Large intestine (tissue), 1 donor: ENCODE measurements around the gene PMCH. TPM values are rescaled to one million over a fixed set of nuclear protein-coding genes. Genes with fewer than 3 reads are reported as not detected.

Source experiments
- polyA plus RNA-seq: library from polyadenylated mRNA; unstranded; fragments of 120-200 nt; gene quantifications from one replicate; pipeline ENCODE4 v1.2.1, GENCODE V29; 2013

Gene PMCH
- polyA plus RNA-seq, 1 donor, result 0.18 TPM

Other genes starting within 250 kb of the PMCH start
- 39.9 TPM for gene WASHC3, start 135.8 kb downstream of the PMCH start, polyA plus RNA-seq
- 27.2 TPM for gene NUP37, start 77.7 kb downstream of the PMCH start, polyA plus RNA-seq
- 9.3 TPM for gene PARPBP, start 77.7 kb downstream of the PMCH start, polyA plus RNA-seq